Kidney tubule cell (primary cell): ENCODE results near the gene SQOR.

ENCODE experiments used
- DNase-seq: peaks from one replicate; pipeline ENCODE4 v3.0.0-alpha.2; 2018; ENCODE audit warnings: low spot score

Gene SQOR

DNA sequence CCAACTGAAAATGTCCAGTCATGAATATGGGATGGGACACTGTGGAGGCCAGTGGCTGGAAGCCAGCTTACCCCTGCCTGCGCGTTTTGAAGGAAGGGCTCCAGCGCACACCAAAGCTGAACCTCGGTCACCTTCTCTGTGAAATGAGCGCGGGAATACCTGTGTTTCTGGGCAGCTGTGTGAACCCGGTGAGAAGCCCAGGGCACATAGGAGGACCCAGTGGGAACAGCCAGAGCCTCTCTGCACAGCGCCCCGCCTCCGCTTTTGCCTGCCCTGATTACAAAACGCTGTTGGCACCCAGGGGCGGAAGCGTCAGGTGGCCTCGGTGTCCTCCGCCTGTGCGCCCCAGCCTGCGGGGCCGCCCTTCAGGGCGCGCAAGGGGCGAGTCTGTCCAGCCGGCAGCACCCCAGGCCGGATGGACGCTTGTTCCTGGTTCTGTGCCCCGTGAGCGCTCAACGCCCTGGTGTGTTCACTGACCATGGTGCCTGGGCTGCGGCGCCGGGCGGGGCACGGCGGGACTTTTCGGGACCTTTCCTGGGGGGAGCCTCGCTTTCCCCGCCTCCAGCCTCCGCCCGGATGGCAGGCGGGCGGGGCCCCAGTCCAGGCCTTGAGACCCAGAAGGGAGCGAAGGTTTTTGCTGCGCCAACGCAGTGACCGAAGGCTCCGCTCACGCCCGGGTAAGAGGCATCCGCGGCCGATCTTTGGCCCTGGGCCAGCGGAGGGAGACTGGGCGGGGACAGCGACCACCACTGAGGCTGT is at the start of gene SQOR:
SQOR (plus strand) TSS at position 598 of the 759 bp plus-strand sequence. CDS start 23,895 bp downstream, outside the sequence.
- DNase-seq, result peak; percentile 96

DNA sequence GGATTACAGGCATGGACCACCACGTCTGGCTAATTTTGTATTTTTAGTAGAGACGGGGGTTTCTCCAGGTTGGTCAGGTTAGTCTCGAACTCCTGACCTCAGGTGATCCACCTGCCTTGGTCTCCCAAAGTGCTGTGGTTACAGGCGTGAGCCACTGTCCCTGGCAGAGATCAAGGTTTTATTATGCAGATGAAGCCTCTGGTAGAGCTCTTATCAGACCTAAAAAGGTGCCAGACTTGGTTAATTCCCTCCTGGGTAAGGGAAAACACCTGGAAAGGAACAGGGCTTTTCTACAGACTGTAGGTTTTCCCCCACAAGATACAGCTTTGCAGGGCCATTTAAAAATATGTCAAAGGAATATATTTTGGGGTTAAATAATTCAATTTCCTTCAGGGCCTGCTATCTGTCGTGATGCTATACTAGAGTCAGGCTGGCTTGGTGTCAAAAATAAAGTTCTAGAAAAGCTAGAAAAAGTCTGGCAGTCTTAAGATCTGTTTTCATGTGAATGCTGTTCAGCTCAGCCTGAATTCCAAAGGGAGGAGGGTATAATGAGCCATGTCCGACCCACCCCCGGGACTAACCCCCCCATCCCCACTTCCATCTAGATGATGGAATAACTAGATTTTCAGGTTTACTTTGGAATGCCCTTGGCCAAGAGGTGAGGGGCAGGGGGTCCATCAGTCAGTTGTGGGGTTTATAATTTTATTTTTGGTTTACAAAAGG is 49.6 kb upstream of the SQOR start:
- no peak for DNase-seq

DNA sequence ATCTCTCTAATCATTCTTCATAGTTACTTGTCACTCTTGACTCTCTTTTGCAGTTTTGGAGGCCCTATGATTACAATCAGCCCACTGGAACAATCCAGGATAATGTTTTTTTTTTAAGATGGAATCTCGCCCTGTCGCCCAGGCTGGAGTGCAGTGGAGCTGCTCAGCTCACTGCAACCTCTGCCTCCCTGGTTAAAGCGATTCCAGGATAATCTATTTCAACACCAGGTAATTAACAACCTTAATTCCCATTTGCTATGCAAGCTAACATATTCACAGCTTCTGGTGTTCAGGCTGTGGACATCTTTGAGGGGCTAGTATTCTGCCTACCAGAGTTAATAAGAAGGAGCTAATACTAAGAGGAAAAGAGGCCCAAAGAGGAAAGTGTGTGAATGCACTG is 48.7 kb upstream of the SQOR start:
- DNase-seq, result peak; percentile 10

- peak; percentile 9 for DNase-seq
Observed at GRCh38 chr15:45586601-45587094, 48.2 kb upstream of the SQOR start.

- peak; percentile 91 for DNase-seq
Observed at GRCh38 chr15:45587095-45587862, 47.5 kb upstream of the SQOR start, which contains the start of gene BLOC1S6. BLOC1S6 (plus strand) TSS chr15:45587379; CDS start chr15:45587444, 65 bp downstream.

DNA sequence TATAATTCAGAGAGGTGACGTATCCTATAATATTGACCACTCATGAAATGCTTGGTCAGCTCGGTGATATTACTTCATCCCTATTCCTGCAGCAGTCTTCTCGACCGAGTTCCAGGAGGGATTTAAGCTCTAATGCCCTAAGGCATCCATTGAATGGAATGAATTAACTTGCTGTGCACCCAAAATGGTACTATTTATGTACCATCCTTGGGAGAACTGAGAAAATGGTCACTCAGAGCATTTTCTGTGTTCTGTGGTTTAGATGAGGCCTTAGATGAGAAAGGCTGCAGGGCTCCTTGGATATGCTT is 47.0 kb upstream of the SQOR start:
- no peak for DNase-seq

- peak; percentile 69 for DNase-seq
Observed at GRCh38 chr15:45588219-45588875, 46.5 kb upstream of the SQOR start.

DNA sequence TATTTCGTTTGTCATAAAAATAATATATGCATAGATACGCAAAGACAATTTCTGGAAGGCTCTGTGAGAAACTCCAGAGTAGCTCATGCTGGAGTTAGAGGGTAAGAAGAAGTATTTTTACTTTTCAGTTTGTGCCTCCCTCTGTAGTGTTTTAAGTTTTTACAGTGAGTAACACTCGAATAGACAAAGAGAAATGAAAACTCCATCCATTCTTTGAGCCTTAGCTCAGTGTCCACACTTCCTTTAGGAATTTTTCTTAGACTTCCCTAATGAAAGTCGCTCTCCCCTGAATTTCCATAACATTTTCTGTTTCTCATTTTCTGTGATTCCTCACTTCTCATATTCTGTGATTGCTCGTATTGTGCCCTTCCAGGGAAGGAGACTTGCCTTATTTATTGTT is 45.6 kb upstream of the SQOR start:
- DNase-seq, result peak; percentile 22

- DNase-seq, result peak; percentile 25
Observed at GRCh38 chr15:45594319-45594718, 40.5 kb upstream of the SQOR start.

DNA sequence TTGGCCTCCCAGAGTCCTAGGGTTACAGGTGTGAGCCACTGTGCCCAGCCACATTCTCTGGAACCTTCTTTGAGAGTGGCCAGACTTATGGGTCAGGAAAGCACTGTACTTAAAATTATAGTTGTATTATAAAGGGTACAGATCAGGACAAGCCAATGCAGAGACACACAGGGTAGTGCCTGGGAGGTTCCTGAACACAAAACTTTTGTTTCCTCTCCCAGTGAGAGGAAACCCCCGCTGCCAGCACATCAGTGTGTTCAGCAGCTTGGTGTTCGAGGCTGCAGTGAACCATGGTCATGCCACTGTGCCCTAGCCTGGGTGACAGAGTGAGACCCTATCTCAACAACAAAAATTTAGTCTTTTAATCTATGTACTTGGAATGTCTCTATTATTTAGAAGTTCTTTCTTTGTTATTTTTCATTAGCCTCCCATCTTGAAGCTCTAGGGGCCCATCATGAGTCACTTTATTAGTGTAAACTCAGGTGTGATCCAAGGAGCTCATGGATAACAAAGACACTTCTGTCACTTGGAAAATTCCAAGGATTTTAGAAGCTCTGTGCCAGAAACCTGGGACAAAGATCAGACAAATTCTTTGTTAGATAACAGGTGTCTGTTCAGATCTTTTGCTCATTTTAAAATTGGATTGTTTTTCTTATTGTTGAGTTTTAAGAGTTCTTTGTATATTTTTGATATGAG is 39.8 kb upstream of the SQOR start:
- peak; percentile 36 for DNase-seq

DNA sequence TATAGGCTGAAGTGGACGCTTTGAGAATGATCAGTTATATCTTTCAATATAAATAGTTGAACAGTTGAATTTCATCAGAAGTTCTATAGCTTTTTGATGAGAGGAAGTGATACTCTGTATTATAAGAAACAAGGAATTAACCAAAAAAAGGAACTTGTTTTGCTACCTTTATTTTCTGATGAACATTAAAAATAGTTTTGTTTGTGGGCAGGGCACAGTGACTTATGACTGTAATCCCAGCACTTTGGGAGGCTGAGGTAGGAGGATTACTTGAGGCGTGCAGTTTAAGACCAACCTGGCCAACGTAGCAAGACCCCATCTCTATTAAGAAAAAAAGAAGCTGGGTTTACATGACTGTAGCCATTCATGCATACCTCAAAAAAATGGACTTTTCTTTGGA is 30.9 kb upstream of the SQOR start:
- no peak for DNase-seq

GRCh38 chr15:45604326-45604725 is 30.5 kb upstream of the SQOR start:
- DNase-seq, result no peak

DNA sequence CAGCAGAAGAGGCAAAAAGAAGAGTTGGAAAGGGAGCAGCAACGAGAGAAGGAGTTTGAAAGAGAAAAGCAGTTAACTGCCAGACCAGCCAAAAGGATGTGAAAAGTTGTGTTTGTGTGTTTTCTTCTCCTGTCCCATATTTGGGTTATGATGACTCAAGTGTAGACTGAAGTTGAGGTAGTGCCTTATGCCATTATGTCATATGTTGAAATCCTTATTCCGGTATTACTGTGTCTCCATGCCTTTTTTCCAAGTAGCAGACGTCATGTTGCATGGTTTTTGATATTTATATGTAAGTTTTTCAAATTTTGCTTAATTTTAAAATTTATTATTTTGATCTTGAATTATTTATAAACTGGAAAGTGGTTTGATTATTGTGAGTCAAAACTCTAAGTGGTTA is 28.4 kb upstream of the SQOR start:
- no peak for DNase-seq

GRCh38 chr15:45606841-45607240 is 28.0 kb upstream of the SQOR start:
- no peak for DNase-seq

- DNase-seq, result peak; percentile 35
Observed at GRCh38 chr15:45611305-45611704, 23.5 kb upstream of the SQOR start.

- DNase-seq, result peak; percentile 38
Observed at GRCh38 chr15:45612790-45613415, 21.9 kb upstream of the SQOR start.

- DNase-seq, result peak; percentile 84
Observed at GRCh38 chr15:45616901-45617323, 17.9 kb upstream of the SQOR start.

DNA sequence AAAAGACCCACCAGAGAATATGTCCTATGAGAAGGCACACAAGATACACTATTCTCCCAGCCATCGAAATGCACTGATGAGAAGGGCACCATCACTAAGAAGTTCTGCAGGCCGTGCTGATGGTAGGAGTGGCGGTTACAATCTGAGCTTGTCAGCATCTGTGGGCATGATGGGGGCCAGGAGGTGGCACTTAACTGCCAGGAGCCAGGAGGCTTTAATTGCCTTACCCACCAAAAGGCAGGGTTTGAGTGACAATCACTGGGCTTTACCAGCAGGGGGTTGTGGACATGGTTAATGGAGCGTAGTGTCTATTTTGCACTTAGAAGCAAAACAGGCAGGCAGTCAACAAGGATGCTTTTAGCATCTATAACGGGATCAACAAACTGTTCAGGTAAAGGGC is 16.0 kb upstream of the SQOR start:
- DNase-seq, result peak; percentile 25

- no peak for DNase-seq
Observed at GRCh38 chr15:45628136-45628535, 6.7 kb upstream of the SQOR start.

DNA sequence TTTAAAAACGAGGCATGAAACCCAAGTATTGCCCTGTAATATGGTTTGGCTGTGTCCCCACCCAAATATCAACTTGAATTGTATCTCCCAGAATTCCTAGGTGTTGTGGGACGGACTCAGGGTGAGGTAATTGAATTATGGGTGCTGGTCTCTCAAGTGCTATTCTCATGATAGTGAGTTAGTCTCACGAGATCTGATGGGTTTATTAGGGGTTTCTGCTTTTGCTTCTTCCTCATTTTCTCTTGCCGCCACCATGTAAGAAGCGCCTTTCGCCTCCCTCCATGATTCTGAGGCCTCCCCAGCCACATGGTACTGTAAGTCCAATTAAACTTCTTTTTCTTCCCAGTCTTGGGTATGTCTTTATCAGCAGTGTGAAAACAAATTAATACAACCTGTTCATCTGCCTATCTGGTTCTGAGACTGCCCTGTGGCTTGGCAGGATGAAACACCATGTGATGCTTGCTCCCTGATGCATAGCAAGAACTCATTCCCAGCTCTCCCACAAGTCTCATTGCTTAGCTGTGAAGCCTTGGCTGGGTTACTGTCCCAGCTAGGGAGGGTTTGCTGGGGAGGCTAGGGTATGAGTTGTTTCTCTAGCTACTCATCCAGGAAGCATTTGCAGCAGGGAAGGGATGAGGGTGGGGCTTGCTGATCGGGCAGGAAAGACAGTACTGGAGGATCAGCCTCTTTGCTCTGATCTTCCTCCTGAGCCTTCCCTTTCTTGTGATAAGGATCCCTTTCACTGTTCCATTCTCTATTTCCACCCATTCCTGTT is 3.7 kb upstream of the SQOR start:
- DNase-seq, result peak; percentile 99
